GM19351 (cell line): ENCODE measurements around the gene ARHGAP19.
A peak's percentile ranks its signal among the peaks of the same experiment; 100 is the strongest.

Experiments used
- ATAC-seq: cut with Tn5 transposase; IDR thresholded peaks from one replicate; pipeline ENCODE4 v1.9.1; 2021; ENCODE audit warnings: mild to moderate bottlenecking, moderate library complexity; ENCODE audit not compliant: unreplicated experiment

ARHGAP19 gene

DNA sequence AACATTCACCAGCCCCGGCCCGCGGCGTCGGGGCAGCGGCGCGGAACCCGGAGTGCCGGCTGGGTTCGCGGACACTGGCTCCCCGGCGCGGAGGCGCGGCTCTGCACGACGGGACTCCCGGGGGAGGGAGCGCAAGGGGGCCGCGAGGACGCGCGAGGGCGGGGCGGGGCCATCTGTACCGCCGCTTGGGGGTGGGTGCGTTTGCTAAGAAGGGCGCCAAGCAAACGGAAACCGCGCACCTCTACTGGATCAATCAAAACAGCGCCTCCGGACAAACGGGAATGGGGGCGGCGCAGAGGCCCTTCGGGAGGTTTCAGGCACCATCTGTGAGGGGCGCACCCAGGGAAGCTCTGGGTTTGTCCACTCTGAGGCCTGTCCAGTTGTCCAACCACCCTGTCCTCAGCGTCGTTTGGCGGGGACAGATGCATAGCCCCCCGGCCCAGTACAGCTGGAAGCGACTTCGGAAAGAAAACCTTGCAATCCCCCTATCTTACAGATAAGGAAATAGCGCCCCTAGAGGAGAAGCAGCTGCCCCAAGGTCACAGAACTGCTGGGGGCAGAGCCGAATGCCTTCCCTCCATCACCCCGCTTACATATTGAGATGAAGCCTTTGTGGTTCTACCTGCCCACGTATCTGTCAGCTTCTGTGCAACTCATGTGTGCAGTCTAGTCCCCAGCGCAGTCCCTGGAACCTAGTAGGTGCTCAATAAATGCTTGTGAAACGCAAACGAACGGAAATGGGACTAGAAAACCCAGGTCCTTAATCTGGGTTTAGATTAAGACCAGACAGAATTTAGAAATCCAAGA lies 96.0 kb downstream of the ARHGAP19 start:
- ATAC-seq = peak; percentile 79

DNA sequence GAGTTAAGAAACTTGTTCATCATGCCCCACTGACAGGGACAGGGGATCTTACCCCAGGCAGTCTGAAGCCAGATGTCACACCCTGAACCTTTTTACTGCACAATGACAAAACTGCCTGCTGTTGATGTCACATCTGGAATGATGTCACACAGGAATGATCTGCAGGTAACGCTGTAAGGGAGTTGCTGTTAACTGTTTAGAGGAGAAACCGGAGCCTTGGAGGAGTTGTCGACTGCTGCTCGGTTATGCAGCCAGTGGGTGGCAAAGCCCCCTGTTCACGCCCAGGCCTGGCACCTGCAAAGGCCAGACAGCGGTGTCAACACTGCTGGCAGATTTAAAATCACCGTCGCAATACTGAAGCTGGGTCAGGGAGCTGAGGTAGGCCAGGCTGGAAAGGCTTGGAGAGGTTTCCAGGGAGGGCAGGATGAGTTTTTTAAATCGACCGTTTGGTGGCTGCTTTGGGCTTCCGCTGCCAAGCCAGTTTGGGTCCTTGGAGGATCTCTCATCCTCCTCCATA lies 96.7 kb downstream of the ARHGAP19 start:
- ATAC-seq = no peak

- ATAC-seq = no peak
Observed at GRCh38 chr10:97192952-97193435, 99.4 kb downstream of the ARHGAP19 start.

GRCh38 chr10:97190450-97190849 lies 102.0 kb downstream of the ARHGAP19 start:
- ATAC-seq = no peak

DNA sequence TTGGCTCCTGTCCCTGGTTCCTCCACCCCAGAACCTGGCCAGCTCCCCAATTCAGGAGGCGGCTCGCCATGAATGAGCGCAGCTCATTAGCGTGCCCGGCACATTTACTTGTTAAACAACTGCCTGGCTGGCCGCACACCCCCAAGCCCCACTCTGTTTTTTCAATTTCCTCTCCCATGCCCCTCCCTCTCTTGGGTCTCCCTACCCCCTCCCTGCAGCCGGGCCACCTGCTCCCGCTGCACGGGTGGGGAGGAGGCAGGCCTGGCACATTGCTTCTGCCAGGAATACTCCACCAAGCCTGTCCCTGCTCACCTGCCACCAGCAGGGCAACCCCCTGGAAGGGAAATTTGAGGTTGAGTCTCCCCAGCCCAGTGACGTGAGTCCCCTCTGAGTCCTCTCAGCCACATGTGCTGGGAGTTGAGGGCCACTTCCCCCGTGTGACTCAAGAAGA lies 104.2 kb downstream of the ARHGAP19 start:
- ATAC-seq = no peak

DNA sequence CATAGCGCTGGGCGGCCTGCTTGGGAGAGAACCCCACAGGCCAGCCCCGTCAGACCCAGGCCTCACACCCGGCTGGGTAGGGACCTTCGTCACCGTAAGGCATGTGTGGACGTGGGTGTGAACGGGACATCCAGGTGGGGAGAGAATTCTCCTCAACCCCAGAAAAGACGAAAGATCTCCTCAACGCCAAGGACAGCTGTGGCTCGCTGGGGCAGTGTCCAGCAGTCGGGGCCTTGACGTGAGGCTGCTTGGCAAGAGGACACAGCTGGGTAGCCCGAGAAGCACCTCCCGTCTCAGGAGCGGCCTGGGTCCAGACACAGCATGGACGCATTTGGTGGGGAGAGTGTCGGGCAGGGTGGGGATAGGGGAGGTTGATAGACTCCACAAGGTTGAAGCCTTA lies 105.5 kb downstream of the ARHGAP19 start:
- no peak for ATAC-seq

- ATAC-seq = no peak
Observed at GRCh38 chr10:97185326-97186058, 106.9 kb downstream of the ARHGAP19 start, which contains the start of gene SLIT1. Gene SLIT1, minus strand, starts transcription at chr10:97185959. Its CDS starts 285 bp downstream, at chr10:97185674.

DNA sequence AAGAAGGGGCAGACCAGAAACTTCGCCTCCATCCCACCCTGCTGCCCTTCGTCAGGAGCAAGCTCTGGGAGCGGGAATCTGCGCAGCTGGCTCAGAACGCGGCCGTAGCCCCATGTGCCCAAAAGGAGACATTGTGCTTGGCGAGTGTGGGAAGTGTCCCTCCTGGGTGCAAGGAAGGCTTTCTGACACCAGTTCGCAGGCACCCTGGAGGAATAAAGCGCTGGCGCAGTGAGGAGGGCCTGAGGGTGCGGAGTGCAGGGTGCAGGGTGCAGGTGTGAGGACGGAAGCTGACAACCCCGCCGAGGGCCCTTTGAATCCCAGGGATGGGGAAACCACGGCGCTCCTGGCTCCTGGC lies 107.5 kb downstream of the ARHGAP19 start:
- no peak for ATAC-seq

DNA sequence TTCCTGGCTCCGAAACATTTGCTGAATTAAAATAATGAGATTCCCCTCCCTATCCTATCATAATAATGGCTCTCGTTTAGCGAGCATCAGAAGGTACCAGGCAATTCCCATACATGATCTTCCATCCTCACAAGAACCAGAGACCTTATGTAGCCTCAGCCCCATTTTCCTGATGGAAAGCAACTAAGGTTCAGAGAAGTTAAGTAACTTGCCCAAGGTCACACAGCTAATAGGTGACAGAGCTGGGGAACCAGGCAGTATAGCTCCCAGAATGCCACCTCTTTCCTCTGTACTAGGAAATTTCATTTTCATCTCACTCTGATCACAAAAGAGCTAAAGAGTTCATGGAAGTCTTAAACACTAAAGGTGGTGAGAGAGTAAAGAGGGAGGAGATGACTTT lies 109.1 kb downstream of the ARHGAP19 start:
- no peak for ATAC-seq

GRCh38 chr10:97182288-97182990 lies 110.0 kb downstream of the ARHGAP19 start:
- no peak for ATAC-seq

DNA sequence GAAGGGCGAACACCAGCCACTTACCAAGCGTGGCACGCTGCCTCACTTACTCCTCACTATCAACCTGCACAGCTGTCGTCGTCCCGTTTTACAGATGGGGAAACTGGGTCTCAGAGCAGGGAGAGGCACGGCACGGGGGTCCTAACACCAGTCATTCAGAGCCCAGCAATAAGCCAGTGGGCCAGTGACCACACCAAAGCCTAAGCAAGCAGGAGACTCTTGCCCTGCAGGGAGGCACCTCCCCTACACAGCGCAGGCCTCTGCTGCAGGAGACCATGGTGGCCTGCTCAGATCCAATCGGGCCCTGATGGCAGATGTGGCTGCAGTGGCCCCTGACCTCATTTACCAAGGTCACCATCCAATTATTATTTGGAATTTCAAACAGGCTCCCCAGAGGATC lies 111.5 kb downstream of the ARHGAP19 start:
- ATAC-seq = no peak

- ATAC-seq = no peak
Observed at GRCh38 chr10:97180363-97180755, 112.1 kb downstream of the ARHGAP19 start.

DNA sequence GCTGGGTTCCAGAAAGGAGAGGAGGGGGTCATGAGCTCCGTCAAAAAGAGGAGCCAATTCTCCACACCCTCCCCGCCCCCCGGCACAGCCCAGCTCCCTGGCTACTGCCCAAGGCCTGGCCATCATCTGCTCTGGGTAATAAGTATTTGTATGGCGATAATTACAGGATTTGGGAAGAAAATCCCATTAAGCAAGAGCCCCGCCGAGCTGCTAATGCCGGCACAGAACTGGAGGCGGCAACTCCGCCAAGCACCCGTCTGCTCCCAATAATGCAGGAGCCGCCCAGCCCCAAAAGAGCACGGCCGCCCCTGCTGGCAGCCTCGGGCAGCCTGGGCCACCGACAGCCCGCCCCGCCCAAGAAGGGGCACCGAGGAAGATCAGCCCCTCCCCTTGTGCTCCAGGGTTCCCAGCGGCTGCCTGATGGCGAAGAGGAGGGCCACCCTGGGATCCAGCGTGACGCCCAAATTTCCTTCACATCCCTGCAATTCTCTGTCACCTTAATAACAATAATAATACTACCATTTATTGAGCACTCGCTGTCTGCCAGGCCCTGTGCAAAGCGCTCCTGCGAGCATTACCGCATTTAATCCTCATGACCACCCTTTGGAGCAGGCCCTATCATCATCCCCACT lies 112.6 kb downstream of the ARHGAP19 start:
- ATAC-seq = no peak

DNA sequence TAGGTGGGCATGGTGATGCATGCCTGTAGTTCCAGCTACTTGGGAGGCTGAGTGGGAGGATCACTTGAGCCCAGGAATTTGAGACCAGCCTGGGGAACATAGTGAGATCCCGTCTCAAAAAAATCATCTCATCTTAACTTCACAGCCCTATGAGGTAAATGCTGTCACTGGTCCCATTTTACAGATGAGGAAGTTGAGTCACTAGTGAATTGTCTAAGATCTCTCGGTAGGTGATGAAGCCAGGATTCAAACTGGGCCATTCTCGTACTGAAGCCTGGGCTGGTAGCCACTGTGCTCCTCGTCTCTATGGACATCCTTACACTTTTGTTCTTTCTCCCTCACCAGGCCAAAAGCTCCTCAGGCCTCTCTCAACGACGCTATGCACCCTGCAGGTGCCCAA lies 113.1 kb downstream of the ARHGAP19 start:
- ATAC-seq = no peak

GRCh38 chr10:97178074-97178473 lies 114.4 kb downstream of the ARHGAP19 start:
- ATAC-seq = no peak

- no peak for ATAC-seq
Observed at GRCh38 chr10:97176226-97176625, 116.2 kb downstream of the ARHGAP19 start.

- ATAC-seq = no peak
Observed at GRCh38 chr10:97175586-97175985, 116.9 kb downstream of the ARHGAP19 start.

DNA sequence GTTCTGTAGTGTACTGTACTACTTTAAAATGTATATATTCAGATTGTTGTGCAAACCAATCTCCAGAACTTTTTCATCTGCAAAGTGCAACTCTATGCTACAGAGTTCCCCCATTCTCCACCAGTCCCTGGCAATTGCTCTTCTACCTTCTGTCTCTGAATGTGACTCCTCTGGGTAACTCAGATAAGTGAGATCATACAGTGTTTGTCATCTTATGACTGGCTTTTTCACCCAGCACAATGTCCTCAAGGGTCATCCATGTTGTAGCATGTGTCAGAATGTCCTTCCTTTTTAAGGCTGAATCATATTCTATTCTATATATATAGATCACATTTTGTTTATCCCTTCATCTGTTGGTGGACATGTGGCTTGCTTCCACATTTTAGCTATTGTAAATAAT lies 117.5 kb downstream of the ARHGAP19 start:
- no peak for ATAC-seq

DNA sequence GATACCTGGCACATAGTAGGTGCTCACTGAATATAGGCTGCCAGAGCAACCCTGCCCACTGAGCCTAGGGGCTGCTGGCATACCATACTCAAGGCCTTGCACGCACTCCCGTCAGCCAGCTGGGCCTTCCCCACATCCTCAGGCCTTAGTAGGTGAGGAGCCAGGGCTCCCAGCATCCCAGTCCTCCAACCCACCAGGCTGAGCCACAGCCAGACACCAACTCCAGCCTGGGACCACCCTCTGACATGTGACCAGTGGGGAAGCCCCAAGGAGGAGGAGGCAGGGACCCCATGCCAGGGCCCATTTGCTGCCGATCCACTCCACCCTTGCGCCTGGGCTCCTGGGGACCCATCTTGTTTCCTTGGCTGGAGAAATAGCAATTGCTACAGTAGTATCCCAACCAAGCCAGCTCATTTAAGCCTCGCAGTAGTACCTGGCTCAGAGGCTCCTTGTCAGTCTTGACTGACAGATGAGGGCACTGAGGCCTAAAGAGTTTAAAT lies 118.1 kb downstream of the ARHGAP19 start:
- no peak for ATAC-seq

DNA sequence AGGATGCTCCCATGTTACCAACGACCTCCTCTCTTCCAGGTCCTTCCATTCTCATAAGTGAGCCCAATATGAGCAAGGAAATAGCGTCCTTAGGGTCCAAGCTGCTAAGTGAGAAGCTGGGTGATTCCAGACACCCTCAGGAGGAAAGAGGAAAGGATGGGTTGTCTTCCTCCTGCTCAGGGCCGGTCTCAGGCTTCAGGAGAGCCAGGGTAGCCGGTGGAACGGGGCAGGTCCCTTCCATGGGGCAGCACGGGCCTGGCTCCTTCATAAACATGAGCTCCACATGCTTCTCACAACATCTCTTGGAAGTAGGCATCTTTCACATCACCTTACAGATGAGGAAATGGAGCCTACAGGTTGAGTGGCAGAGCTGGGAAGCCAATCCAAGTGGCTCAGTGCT lies 119.4 kb downstream of the ARHGAP19 start:
- no peak for ATAC-seq
